H1 (cell line): Measurements from ENCODE around the gene SLC52A3.

Experiments used
- BRCA1 ChIP-seq: IDR thresholded peaks from 2 replicates; pipeline ENCODE4 v1.6.1; 2012; ENCODE audit warnings: low read depth, low read length, improper control_type of control experiment
- CBX5 ChIP-seq: fragments of 300-800, 300-1000 bp; sonication (generic); IDR thresholded peaks from 2 replicates; pipeline ENCODE4 v1.7.1; 2016; ENCODE audit warnings: antibody characterized with exemption, low read length, low read depth
- CREB1 ChIP-seq: IDR thresholded peaks from 2 replicates; pipeline ENCODE4 v1.6.1; 2012; ENCODE audit warnings: inconsistent platforms
- GABPA ChIP-seq: IDR thresholded peaks from 2 replicates; pipeline ENCODE4 v1.6.1; 2011; ENCODE audit warnings: mild to moderate bottlenecking, low read length, moderate library complexity, borderline replicate concordance; ENCODE audit not compliant: insufficient read depth
- GTF2F1 ChIP-seq: IDR thresholded peaks from 2 replicates; pipeline ENCODE4 v1.6.1; 2012; ENCODE audit warnings: low read depth, low read length, improper control_type of control experiment, borderline replicate concordance
- NRF1 ChIP-seq: IDR thresholded peaks from 2 replicates; pipeline ENCODE4 v1.6.1; 2011; ENCODE audit warnings: mild to moderate bottlenecking, low read depth, low read length, improper control_type of control experiment
- SAP30 ChIP-seq: fragments of 300-600 bp; sonication (generic); IDR thresholded peaks from 2 replicates; pipeline ENCODE4 v1.7.1; 2012; ENCODE audit warnings: low read length, moderate library complexity, mild to moderate bottlenecking, inconsistent platforms; ENCODE audit not compliant: insufficient read depth, insufficient replicate concordance
- SP1 ChIP-seq: IDR thresholded peaks from 2 replicates; pipeline ENCODE4 v1.6.1; 2011; ENCODE audit warnings: low read depth, low read length
- ZNF274 ChIP-seq: IDR thresholded peaks from 2 replicates; pipeline ENCODE4 v1.7.0; 2012; ENCODE audit warnings: low read length, borderline replicate concordance; ENCODE audit errors: extremely low read depth
- TF ChIP-seq, protein P1 (sequence below), 3 experiments: IDR thresholded peaks; 1 replicate in 2 of 3; 2 replicates in 1 of 3; pipeline versions ENCODE4 v1.5.1 to v1.6.1; 2011; ENCODE audit warnings: low read length in 3 of 3, mild to moderate bottlenecking in 3 of 3, inconsistent platforms in 2 of 3, low read depth in 1 of 3, moderate library complexity in 1 of 3; ENCODE audit not compliant: insufficient read depth in 1 of 3; ENCODE audit errors: control extremely low read depth in 1 of 3
- TF ChIP-seq, protein P2 (sequence below): IDR thresholded peaks from 2 replicates; pipeline ENCODE4 v1.6.1; 2011; ENCODE audit warnings: low read length, improper control_type of control experiment

DNA sequence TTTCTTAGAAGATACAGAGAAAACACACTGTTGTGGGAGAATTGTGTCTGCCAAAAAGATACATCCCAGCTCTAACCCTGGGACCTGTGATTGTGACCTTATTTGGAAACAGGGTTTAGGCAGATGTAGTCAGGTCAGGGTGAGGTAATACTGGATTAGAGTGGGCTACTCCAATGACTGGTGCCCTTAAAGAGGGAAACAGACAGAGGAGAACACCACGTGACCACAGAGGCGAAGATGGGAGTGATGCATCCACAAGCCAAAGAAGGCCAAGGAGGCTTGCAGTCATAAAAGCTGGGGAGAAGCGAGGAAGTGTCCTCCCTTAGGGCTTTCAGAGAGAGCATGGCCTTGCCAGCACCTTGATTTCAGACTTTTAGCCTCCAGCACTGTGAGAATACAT is 35.6 kb downstream of the SLC52A3 start:
- TF ChIP-seq, protein P1, sequence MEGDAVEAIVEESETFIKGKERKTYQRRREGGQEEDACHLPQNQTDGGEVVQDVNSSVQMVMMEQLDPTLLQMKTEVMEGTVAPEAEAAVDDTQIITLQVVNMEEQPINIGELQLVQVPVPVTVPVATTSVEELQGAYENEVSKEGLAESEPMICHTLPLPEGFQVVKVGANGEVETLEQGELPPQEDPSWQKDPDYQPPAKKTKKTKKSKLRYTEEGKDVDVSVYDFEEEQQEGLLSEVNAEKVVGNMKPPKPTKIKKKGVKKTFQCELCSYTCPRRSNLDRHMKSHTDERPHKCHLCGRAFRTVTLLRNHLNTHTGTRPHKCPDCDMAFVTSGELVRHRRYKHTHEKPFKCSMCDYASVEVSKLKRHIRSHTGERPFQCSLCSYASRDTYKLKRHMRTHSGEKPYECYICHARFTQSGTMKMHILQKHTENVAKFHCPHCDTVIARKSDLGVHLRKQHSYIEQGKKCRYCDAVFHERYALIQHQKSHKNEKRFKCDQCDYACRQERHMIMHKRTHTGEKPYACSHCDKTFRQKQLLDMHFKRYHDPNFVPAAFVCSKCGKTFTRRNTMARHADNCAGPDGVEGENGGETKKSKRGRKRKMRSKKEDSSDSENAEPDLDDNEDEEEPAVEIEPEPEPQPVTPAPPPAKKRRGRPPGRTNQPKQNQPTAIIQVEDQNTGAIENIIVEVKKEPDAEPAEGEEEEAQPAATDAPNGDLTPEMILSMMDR (IDR thresholded peaks at IDR 0.05; ENCODE audit: control extremely low read depth in 1 of 3, insufficient read depth in 1 of 3, low read depth in 1 of 3, low read length in 3 of 3), result no peak
- no peak for TF ChIP-seq CREB1
- no peak for TF ChIP-seq GTF2F1
- no peak for TF ChIP-seq NRF1
- TF ChIP-seq ZNF274, result no peak
- no peak for TF ChIP-seq SAP30
- no peak for TF ChIP-seq CBX5
- TF ChIP-seq BRCA1, result no peak
- TF ChIP-seq SP1, result no peak
- TF ChIP-seq GABPA, result no peak
- TF ChIP-seq, protein P2, sequence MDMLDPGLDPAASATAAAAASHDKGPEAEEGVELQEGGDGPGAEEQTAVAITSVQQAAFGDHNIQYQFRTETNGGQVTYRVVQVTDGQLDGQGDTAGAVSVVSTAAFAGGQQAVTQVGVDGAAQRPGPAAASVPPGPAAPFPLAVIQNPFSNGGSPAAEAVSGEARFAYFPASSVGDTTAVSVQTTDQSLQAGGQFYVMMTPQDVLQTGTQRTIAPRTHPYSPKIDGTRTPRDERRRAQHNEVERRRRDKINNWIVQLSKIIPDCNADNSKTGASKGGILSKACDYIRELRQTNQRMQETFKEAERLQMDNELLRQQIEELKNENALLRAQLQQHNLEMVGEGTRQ, result no peak
